ENCODE results near the gene MAD1L1.

GRCh38 chr7:2106440-2106839 is 126.3 kb downstream of the MAD1L1 start:
- TF ChIP-seq RFX5 (IDR thresholded peaks at IDR 0.05; ENCODE audit: low read depth, low read length) (no peak), MXI1 (IDR thresholded peaks at IDR 0.05; ENCODE audit: borderline replicate concordance, low read depth, low read length) (no peak), POLR2A (IDR thresholded peaks at IDR 0.05; ENCODE audit: low read depth, low read length) (no peak), CTCF (conservative IDR thresholded peaks at IDR 0.05; ENCODE audit: low read depth, low read length) (no peak), RCOR1 (IDR thresholded peaks at IDR 0.05; ENCODE audit: insufficient replicate concordance, low read length) (no peak), CEBPB (IDR thresholded peaks at IDR 0.05; ENCODE audit: low read depth, low read length) (no peak), CHD1 (IDR thresholded peaks at IDR 0.05; ENCODE audit: low read depth, low read length) (no peak), MAZ (IDR thresholded peaks at IDR 0.05; ENCODE audit: borderline replicate concordance, low read depth, low read length) (no peak), BHLHE40 (IDR thresholded peaks at IDR 0.05; ENCODE audit: low read depth, low read length) (no peak), MAFK (IDR thresholded peaks at IDR 0.05; ENCODE audit: low read depth, low read length) (no peak), FOS (IDR thresholded peaks at IDR 0.05; ENCODE audit: low read depth, low read length) (no peak)
- TF ChIP-seq, protein P1, sequence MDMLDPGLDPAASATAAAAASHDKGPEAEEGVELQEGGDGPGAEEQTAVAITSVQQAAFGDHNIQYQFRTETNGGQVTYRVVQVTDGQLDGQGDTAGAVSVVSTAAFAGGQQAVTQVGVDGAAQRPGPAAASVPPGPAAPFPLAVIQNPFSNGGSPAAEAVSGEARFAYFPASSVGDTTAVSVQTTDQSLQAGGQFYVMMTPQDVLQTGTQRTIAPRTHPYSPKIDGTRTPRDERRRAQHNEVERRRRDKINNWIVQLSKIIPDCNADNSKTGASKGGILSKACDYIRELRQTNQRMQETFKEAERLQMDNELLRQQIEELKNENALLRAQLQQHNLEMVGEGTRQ (IDR thresholded peaks at IDR 0.05; ENCODE audit: low read depth, low read length) = no peak
